Measurements from ENCODE around the gene SEL1L2. TPM values are rescaled to one million over a fixed set of nuclear protein-coding genes. Genes with fewer than 3 reads are reported as not detected.

The SEL1L2 gene
- total and polyA plus RNA-seq, 9 of the 15 experiments (the other 6 are each of a cell fraction or from before 2014, with no cell fraction given): not detected

GRCh38 chr20:13875265-13875811, 115.1 kb downstream of the SEL1L2 start:
- no peak for FAIRE-seq
- WGBS (ENCODE audit: insufficient coverage, low coverage, missing lambda C conversion rate): 3% methylated on average over 3 of the region's 3 CpGs
- no peaks in the 10 kb centered on the region for H3K79me2 ChIP-seq (ENCODE audit: control insufficient read depth, insufficient read depth, low read length)
- POLR2A ChIA-PET: no interaction called here
- H3K9ac ChIP-seq (ENCODE audit: insufficient read depth in 1 of 2, low read depth in 2 of 2, low read length in 2 of 2): no peak overlapping the region
- in situ Hi-C loops (cut with MboI) (no loop called here), intact Hi-C loops (cut with micrococcal nuclease) (no loop called here)
- H4K20me1 ChIP-seq (replicated peaks; ENCODE audit: control insufficient read depth, insufficient read depth, low read length): no peaks in the 10 kb centered on the region
- CTCF ChIA-PET (ENCODE audit: low intra/inter-chr PET ratio): no interaction called here
- H3K27me3 ChIP-seq (ENCODE audit: control insufficient read depth in 2 of 2, insufficient read depth in 2 of 2, low read length in 2 of 2): no peaks in the 10 kb centered on the region
- no peak overlapping the region for H3K27ac ChIP-seq (ENCODE audit: extremely low read depth, low read depth, low read length)
- H3K9me3 ChIP-seq (replicated peaks; ENCODE audit: control insufficient read depth, insufficient read depth, low read depth, low read length): no peaks in the 10 kb centered on the region
- no peaks in the 10 kb centered on the region for H3K9me1 ChIP-seq (ENCODE audit: control insufficient read depth, insufficient read depth, low read length)
- DNase-seq (ENCODE audit: extremely low read depth in 1 of 4, low spot score in 3 of 4): no peak
- ATAC-seq: no peak
- no peaks in the 10 kb centered on the region for H3K4me1 ChIP-seq (replicated peaks in 1 of 2; ENCODE audit: control insufficient read depth in 2 of 2, insufficient read depth in 2 of 2, low read length in 2 of 2)
- H3K36me3 ChIP-seq (ENCODE audit: control insufficient read depth, insufficient read depth, low read length): no peaks in the 10 kb centered on the region
- no peak overlapping the region for H2AFZ ChIP-seq (ENCODE audit: low read depth, low read length)
- H3K4me3 ChIP-seq: no peak overlapping the region
- BruUV-seq (replicated peaks): no TSS peak
- H3K4me2 ChIP-seq (ENCODE audit: insufficient read depth, low read length): no peak overlapping the region
- TF ChIP-seq E2F5 (CRISPR knock-in tag; IDR thresholded peaks at IDR 0.05): no peak
- TF ChIP-seq ZNF174 (CRISPR knock-in tag; IDR thresholded peaks at IDR 0.05): no peak
- no peak for TF ChIP-seq ZNF282 (CRISPR knock-in tag; IDR thresholded peaks at IDR 0.05)
- no peak for TF ChIP-seq HNRNPLL (IDR thresholded peaks at IDR 0.05; ENCODE audit: low read depth, low read length, poor library complexity, severe bottlenecking)
- TF ChIP-seq FOXK2 (conservative IDR thresholded peaks at IDR 0.05 in 1 of 2, IDR thresholded peaks at IDR 0.05 in 1 of 2; ENCODE audit: low read depth in 2 of 2): no peak
- no peak for TF ChIP-seq ZNF592 (IDR thresholded peaks at IDR 0.05)
- TF ChIP-seq HBP1 (CRISPR knock-in tag; IDR thresholded peaks at IDR 0.05): no peak
- TF ChIP-seq TGIF2 (CRISPR knock-in tag; IDR thresholded peaks at IDR 0.05): no peak
- no peak for TF ChIP-seq CHAMP1 (IDR thresholded peaks at IDR 0.05)
- no peak for TF ChIP-seq CHD1 (IDR thresholded peaks at IDR 0.05; ENCODE audit: low read length)

All from K562 (cell line).